SK-N-SH (cell line): ENCODE results near the gene RFX2.

Source experiments
- EZH2phosphoT487 ChIP-seq: fragments of 200-600 bp; sonication (generic); IDR thresholded peaks from 2 replicates; pipeline ENCODE4 v1.6.1; 2017; ENCODE audit warnings: low read depth, mixed run types, mild to moderate bottlenecking, antibody characterized with exemption, moderate library complexity, borderline replicate concordance
- RAD21 ChIP-seq: IDR thresholded peaks from 2 replicates; pipeline ENCODE4 v1.6.1; 2012; ENCODE audit warnings: mild to moderate bottlenecking, low read length
- RFX5 ChIP-seq: IDR thresholded peaks from 2 replicates; pipeline ENCODE4 v1.6.1; 2012; ENCODE audit warnings: mild to moderate bottlenecking, improper control_type of control experiment, low read length
- SIN3A ChIP-seq: IDR thresholded peaks from 2 replicates; pipeline ENCODE4 v1.6.1; 2012; ENCODE audit warnings: low read depth, mild to moderate bottlenecking, low read length, moderate library complexity, borderline replicate concordance
- SMC3 ChIP-seq: IDR thresholded peaks from 2 replicates; pipeline ENCODE4 v1.6.1; 2012; ENCODE audit warnings: low read depth, low read length, improper control_type of control experiment
- TF ChIP-seq, protein P1 (sequence below): fragments of 200-600 bp; sonication (generic); IDR thresholded peaks from 2 replicates; pipeline ENCODE4 v1.6.1; 2017; ENCODE audit warnings: antibody characterized with exemption, mild to moderate bottlenecking, moderate library complexity

DNA sequence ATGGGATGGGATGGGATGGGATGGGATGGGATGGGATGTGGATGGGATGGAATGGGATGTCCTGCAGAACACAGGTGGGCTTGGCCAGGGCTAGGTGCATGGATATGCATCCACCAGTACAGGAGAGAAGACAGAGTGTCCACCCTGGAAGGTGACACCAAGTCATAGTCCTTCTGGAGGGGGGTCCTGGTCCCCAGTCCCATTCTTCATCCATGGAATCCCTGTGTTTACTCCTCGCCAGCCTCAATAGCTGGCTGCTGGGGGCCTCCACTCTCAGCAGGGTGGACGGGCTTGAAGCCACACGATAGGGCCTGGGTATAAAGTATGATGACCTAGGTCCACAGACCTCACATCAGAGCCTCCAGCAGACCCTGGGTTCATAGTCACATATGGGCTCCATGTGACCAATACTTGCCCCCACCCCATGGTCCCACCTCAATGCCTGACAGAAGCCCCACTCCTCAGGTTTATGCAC lies 40.1 kb downstream of the RFX2 start:
- TF ChIP-seq, protein P1, sequence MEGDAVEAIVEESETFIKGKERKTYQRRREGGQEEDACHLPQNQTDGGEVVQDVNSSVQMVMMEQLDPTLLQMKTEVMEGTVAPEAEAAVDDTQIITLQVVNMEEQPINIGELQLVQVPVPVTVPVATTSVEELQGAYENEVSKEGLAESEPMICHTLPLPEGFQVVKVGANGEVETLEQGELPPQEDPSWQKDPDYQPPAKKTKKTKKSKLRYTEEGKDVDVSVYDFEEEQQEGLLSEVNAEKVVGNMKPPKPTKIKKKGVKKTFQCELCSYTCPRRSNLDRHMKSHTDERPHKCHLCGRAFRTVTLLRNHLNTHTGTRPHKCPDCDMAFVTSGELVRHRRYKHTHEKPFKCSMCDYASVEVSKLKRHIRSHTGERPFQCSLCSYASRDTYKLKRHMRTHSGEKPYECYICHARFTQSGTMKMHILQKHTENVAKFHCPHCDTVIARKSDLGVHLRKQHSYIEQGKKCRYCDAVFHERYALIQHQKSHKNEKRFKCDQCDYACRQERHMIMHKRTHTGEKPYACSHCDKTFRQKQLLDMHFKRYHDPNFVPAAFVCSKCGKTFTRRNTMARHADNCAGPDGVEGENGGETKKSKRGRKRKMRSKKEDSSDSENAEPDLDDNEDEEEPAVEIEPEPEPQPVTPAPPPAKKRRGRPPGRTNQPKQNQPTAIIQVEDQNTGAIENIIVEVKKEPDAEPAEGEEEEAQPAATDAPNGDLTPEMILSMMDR: no peak
- TF ChIP-seq EZH2phosphoT487: no peak
- no peak for TF ChIP-seq SIN3A
- TF ChIP-seq RAD21: no peak
- no peak for TF ChIP-seq RFX5
- TF ChIP-seq SMC3: no peak
